Hematopoietic multipotent progenitor cell treated with erythropoietin and hydrocortisone succinate and interleukin-3 and kit ligand, for 4 days (in vitro differentiated cells): ENCODE results near the gene AFAP1.

Source experiments
- DNase-seq: peaks from one replicate; pipeline ENCODE4 v3.0.0-alpha.2; 2015

The AFAP1 gene

GRCh38 chr4:7839856-7840255 is 99.8 kb downstream of the AFAP1 start:
- DNase-seq = no peak

DNA sequence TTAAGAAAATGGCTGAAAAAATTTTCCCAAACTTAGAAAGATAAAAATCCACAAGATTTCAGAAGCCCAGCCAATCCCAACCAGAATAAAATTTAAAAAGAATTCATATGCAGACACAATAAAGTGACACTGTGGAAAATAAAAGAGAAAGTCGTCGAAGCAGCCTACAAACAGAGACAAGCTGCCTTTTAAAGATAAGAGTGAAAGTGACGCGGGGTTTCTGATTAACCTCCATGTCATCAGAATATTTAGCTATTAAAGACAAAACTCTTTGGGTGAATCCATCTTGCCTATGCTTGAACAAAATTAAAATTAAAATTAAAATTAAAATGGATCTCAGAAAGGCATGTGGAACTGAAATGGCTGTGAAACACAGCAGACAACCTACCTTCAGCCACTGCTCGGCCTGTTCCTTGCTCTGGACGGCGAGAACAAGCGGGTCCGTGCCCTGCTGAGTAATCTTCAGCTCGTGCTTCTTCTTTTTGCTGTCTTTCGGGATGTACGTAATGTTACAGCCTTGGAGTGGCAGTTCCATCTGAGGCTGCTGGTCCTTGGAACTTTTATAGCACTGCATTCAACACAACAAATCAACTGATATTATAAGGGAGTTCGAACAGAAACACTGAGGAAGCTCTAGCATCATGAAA is 101.4 kb downstream of the AFAP1 start:
- peak; percentile 85 for DNase-seq

- DNase-seq = no peak
Measured at GRCh38 chr4:7837597-7838135, 102.0 kb downstream of the AFAP1 start.

GRCh38 chr4:7831858-7832730 is 107.6 kb downstream of the AFAP1 start:
- no peak for DNase-seq

DNA sequence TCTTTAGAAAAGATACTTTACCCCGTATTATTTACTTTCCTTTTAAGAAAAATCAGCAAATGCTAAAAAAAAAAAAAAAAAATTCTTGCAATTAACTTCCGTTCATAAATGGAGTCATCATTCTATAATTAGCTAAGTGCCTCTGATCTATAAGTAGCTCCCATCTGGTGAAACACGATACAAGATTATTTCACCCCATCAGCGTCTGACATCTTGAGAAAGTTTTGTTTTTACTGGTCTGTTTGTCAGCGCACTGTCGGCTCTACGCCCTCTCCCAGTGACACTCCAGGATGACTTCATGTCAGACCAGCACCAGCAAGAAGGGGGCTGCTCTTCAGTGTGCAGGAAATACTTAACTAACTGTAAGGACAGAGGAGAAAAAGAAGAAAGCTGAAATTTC is 108.3 kb downstream of the AFAP1 start:
- DNase-seq = peak; percentile 60

DNA sequence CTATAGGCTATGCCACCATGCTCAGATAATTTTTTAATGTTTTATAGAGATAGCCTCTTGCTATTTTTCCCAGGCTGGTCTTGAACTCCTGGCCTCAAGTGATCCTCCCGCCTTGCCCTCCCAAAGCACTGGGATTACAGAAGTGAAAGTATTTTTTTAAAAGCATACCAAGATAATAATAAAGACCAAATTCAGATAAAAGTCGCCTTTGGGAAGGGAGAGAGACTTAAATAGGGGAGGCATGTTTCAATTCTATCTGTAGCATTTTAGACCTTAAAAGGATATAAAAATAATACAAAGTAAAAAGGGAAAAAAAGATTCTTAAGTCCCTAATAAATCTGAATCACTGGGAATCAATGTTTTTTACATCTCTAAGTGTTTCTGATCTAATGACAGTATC is 108.9 kb downstream of the AFAP1 start:
- DNase-seq = no peak

DNA sequence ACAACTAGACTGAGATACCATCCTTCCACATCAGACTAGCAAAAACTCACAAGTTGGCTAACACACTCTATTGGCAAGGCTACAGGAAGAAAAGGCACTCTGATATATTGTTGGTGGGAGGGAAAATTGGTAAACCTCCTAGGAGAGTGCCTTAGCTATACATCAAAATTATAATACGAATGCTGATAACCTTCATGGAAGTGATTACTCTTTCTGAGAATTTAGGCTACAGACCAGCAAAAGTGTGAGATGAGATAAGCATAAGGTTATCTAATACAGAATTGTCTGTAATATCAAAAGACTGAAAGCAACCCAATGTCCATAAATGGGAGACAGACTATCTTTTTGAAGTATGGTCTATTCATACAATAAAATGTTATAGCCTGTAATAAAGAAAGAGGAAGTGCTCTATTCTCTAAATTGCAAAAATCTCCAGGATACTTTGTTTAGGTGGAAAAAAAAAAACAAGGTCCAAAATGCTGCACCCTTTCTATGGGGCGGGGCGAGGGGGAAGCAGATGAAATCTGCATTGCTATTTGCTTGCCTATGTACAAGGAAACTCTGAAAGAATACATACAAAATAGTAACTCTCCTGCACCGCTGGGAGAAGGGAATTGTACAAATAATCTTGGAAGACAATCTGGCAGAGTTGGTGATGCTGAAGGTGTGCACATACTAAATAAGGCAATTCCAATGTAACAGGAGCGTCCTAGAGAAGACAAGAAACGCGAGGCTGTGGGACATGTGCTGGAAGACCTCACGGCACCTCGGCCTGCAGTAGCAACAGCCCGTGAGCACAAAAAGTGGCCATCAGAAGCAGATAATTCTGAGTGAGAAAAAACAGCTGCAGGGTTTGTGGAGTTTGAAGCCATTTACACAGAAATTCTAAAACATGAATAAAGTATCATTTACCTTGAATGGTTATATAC is 109.7 kb downstream of the AFAP1 start:
- DNase-seq = peak; percentile 69

DNA sequence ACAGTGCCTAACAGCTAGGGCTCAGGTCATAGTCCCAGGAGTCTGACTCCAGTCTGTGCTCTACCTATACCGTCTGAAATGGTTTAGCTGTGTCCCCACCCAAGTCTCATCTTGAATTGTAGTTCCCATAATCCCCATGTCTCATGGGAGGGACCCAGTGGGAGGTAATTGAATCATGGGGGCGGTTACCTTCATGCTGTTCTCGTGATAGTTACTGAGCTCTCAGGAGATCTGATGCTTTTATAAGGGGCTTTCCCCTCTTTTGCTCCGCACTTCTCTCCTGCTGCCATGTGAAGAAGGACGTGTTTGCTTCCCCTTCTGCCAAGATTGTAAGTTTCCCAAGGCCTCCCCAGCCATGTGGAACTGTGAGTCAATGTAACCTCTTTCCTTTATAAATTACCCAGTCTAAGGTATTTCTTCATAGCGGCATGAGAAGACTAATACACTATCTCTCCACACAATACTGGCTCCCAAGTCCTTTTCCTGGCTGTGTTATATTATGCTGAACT is 110.8 kb downstream of the AFAP1 start:
- DNase-seq = no peak

GRCh38 chr4:7828011-7828720 is 111.5 kb downstream of the AFAP1 start:
- peak; percentile 87 for DNase-seq

- no peak for DNase-seq
Measured at GRCh38 chr4:7827566-7827965, 112.1 kb downstream of the AFAP1 start.

DNA sequence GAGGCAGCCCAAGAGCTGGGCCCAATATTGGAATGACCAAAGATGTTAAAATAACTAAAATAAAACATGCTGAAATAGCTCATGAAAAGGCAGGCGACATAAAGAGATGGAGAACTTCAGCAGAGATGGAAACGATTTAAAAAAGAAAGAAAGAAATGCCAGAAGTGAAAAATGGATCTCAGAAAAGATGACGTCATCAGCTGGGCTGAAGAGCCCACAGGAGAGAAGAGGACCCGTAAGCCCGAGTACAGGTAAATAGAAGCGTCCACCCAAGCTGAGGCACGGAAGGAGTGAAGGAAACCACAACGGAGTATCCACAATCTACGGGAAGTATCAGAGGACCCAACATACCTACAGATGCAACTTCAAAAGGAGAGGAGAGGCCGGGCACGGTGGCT is 112.8 kb downstream of the AFAP1 start:
- no peak for DNase-seq

DNA sequence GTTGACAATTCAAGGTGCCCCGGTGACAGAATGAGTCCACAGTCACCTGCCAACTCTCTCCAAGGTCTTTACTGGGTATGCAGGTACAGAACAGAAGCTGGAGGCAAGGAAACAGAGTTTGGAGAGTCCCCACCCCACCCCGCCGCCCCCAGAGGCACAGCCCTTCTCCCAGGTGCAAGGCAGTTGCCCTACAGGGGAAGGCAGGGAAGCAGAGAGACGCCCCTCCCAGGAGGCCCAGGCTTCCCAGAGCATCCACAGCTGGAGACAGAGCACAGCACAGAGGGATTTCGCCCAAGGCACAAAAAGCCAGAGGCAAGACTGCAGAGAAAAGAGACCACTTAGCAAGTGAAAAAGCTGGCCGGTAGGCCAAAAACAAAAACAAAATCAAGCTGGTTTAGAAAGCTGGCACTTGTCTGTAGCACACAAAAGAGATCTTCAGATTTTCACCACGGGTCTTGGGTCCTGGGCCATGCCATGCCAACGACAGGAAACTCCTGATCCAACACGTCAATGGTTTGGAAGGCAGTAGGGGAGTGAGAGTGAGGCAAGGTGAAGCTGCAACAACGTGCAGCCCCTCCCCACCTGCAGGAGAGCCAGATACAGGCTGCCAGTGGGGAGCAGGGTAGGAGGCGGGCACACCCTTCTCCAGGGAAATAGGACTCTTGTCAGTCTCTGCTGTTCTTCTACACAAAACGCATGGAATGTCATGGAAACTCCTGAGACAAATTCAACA is 113.3 kb downstream of the AFAP1 start:
- DNase-seq = no peak

GRCh38 chr4:7824218-7824617 is 115.4 kb downstream of the AFAP1 start:
- DNase-seq = no peak

- DNase-seq = no peak
Measured at GRCh38 chr4:7823416-7823824, 116.2 kb downstream of the AFAP1 start.

DNA sequence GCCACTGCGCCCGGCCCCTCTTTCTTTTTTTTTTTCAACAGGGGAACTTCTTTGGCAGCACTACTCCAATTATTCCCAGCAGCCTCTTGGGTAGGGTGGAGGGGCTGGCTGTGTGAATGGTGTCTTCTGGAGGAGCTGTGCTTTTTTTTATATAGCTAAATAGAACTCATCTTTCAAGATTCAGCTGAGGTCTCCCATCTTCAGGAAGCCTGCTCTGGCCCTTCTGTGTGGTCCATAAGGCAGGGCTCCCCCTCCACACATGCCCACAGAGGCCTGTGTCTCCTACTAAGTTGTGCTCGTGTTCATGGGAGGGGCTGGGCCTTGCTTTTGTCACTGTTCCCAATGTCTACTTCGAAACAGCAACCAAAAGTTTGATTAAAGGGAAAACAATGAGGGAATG is 116.8 kb downstream of the AFAP1 start:
- no peak for DNase-seq

DNA sequence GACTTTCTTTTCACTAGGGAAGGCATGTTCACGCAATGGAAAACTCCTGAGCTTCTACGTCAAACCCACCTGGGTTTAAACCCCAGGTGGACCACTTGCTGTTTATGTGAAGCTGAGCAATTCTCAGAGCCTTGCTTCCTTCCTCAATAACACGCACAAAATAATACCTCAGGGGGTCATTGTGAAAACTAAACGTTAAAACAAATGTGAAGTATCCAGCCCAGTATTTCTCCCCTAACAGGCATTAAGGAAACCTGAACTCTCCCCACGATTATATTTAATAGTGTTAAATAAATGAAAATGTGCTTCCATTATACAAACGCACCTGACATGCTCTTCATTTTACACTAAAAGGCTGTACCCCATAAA is 117.5 kb downstream of the AFAP1 start:
- no peak for DNase-seq

GRCh38 chr4:7821245-7822136 is 118.2 kb downstream of the AFAP1 start:
- DNase-seq = no peak

- no peak for DNase-seq
Measured at GRCh38 chr4:7820031-7820818, 119.4 kb downstream of the AFAP1 start.

DNA sequence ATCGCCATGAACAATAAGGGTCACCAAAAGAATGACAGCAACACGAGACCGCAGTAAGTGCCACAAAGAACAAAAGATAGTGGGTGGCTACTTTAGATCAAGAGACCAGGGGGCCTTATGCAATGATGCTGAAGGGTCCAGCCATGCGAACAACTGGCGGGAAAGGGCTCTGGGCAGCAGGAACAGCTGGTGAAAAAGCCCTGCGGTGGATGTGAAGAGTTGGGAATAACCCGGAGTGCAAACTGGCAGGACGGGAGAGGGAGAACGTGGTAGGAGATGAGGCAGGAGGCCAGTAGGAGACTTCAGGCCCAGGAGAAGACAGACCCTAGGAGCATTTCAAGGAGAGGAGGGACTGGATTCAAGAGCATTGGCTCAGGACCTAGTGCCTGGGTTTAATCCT is 120.2 kb downstream of the AFAP1 start:
- DNase-seq = no peak
